ENCODE measurements around the gene PSMB10.

DNA sequence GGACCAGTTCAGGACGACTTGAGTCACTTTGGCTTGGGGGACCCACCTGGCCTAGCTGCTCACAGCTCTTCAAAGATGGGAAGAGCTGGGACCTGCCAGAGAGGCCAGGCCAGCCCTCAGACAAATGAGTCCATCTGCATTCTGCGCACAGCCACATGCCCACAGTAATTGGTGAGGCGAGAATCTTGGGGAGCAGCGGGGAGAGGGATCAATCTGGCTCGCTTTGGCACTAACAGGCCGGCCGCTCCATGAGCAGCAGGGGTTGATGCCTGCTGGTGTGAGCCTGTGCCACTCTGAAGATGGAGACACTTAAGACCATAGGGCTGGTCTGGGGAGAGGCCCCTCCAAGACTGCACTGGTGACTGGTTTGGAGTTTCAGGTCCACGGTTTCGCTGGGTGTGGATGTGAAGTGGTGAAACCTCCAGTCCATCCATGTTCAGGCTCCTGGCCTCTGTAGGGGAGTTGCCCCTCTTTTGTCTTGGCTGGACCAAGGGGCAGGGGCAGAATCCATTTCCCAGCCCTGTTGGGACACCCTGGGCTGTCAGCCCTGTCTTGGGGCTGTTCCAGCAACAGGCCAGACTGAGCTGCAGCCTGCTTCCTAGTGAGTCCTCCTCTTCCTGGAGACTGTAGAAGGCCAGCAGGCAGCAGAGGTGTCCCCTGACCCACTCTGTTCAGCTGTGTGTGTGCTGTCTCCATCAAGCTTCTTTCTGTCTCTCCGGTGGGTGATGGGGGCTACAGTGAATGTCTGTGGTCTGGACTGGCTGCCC lies 12.3 kb downstream of the PSMB10 start:
- TF ChIP-seq, protein P1, sequence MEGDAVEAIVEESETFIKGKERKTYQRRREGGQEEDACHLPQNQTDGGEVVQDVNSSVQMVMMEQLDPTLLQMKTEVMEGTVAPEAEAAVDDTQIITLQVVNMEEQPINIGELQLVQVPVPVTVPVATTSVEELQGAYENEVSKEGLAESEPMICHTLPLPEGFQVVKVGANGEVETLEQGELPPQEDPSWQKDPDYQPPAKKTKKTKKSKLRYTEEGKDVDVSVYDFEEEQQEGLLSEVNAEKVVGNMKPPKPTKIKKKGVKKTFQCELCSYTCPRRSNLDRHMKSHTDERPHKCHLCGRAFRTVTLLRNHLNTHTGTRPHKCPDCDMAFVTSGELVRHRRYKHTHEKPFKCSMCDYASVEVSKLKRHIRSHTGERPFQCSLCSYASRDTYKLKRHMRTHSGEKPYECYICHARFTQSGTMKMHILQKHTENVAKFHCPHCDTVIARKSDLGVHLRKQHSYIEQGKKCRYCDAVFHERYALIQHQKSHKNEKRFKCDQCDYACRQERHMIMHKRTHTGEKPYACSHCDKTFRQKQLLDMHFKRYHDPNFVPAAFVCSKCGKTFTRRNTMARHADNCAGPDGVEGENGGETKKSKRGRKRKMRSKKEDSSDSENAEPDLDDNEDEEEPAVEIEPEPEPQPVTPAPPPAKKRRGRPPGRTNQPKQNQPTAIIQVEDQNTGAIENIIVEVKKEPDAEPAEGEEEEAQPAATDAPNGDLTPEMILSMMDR (IDR thresholded peaks at IDR 0.05), result no peak
- TF ChIP-seq POLR2A (IDR thresholded peaks at IDR 0.05), result no peak
- TF ChIP-seq POLR2AphosphoS5 (IDR thresholded peaks at IDR 0.05), result no peak
